GM23338 (cell line): ENCODE results near the gene ADGRB2.

ENCODE experiments used
- CREB1 ChIP-seq: fragments of 250-450 bp; sonication (Bioruptor Pico); IDR thresholded peaks from 2 replicates; pipeline ENCODE4 v1.5.0; 2020; ENCODE audit warnings: low read depth, mild to moderate bottlenecking, moderate library complexity
- CTCF ChIP-seq, 2 experiments: fragments of 200-600 bp in 1 of 2; sonication (generic) in 1 of 2; conservative IDR thresholded peaks; 2 replicates each; pipeline versions ENCODE4 v1.5.1 to v1.6.1; 2016 to 2017; ENCODE audit warnings: antibody characterized with exemption in 2 of 2, low read depth in 2 of 2, mild to moderate bottlenecking in 2 of 2, moderate library complexity in 1 of 2
- ETS1 ChIP-seq: IDR thresholded peaks from 2 replicates; pipeline ENCODE4 v1.6.1; 2016; ENCODE audit warnings: antibody characterized with exemption
- EZH2 ChIP-seq: fragments of 200-600 bp; sonication (generic); IDR thresholded peaks from one replicate; pipeline ENCODE4 v1.8.0; 2017; ENCODE audit warnings: antibody characterized with exemption, mild to moderate bottlenecking, low read depth; ENCODE audit not compliant: unreplicated experiment
- EZH2phosphoT487 ChIP-seq: fragments of 200-600 bp; sonication (generic); IDR thresholded peaks from one replicate; pipeline ENCODE4 v1.8.1; 2018; ENCODE audit warnings: antibody characterized with exemption; ENCODE audit not compliant: unreplicated experiment
- JUNB ChIP-seq: IDR thresholded peaks from one replicate; pipeline ENCODE4 v1.6.1; 2016; ENCODE audit warnings: antibody characterized with exemption; ENCODE audit not compliant: unreplicated experiment
- NANOG ChIP-seq: IDR thresholded peaks from 2 replicates; pipeline ENCODE4 v1.6.1; 2016; ENCODE audit warnings: antibody characterized with exemption, borderline replicate concordance
- POLR2AphosphoS5 ChIP-seq: IDR thresholded peaks from 2 replicates; pipeline ENCODE4 v1.6.1; 2016; ENCODE audit warnings: antibody characterized with exemption, low read depth
- REST ChIP-seq: IDR thresholded peaks from one replicate; pipeline ENCODE4 v1.6.1; 2018; ENCODE audit warnings: antibody characterized with exemption; ENCODE audit not compliant: unreplicated experiment
- STAT1 ChIP-seq: IDR thresholded peaks from one replicate; pipeline ENCODE4 v1.6.1; 2016; ENCODE audit warnings: antibody characterized with exemption; ENCODE audit not compliant: unreplicated experiment
- ZNF114 ChIP-seq: fragments of 250-450 bp; sonication (Bioruptor Pico); IDR thresholded peaks from 2 replicates; pipeline ENCODE4 v1.5.0; 2020; ENCODE audit warnings: mild to moderate bottlenecking, moderate library complexity
- ZNF331 ChIP-seq: fragments of 250-450 bp; sonication (Bioruptor Pico); IDR thresholded peaks from 2 replicates; pipeline ENCODE4 v1.5.0; 2020; ENCODE audit warnings: low read depth, mild to moderate bottlenecking, moderate library complexity
- ZNF462 ChIP-seq: fragments of 250-450 bp; sonication (Bioruptor Pico); IDR thresholded peaks from 2 replicates; pipeline ENCODE4 v1.5.0; 2020; ENCODE audit warnings: mild to moderate bottlenecking, moderate library complexity

- TF ChIP-seq CTCF (conservative IDR thresholded peaks at IDR 0.05; ENCODE audit: low read depth in 2 of 2) (no peak), POLR2AphosphoS5 (no peak), EZH2phosphoT487 (no peak), EZH2 (no peak), CREB1 (CRISPR knock-in tag) (no peak), ZNF114 (CRISPR knock-in tag) (no peak), JUNB (no peak), REST (no peak), NANOG (no peak), ZNF331 (no peak), STAT1 (no peak), ETS1 (no peak), ZNF462 (CRISPR knock-in tag) (no peak)
Measured at GRCh38 chr1:31736675-31737074, 27.5 kb downstream of the ADGRB2 start.
